Liver (tissue), 9 donors: Measurements from ENCODE around the gene ATG2B. TPM values are rescaled to one million over a fixed set of nuclear protein-coding genes. Genes with fewer than 3 reads are reported as not detected.

Source experiments
- DNase-seq: peaks from one replicate; pipeline ENCODE4 v3.0.0-alpha.2; 2017; ENCODE audit warnings: low spot score
- H3K27ac ChIP-seq, 2 donors: one replicate each; pipeline ENCODE4 v1.7.0; 2013; ENCODE audit warnings: inconsistent platforms in 2 of 2, low read length in 2 of 2, control low read depth in 1 of 2, low read depth in 1 of 2, mild to moderate bottlenecking in 1 of 2
- H3K27me3 ChIP-seq, 4 donors: one replicate each; pipeline versions ENCODE4 v1.6.1 to v1.7.0; 2013; ENCODE audit warnings: low read length in 3 of 4, inconsistent platforms in 1 of 4, mild to moderate bottlenecking in 1 of 4, moderate library complexity in 1 of 4; ENCODE audit not compliant: control insufficient read depth in 4 of 4, insufficient read depth in 4 of 4
- H3K36me3 ChIP-seq, 4 donors: one replicate each; pipeline versions ENCODE4 v1.6.1 to v1.7.0; 2013; ENCODE audit warnings: low read length in 3 of 4, mild to moderate bottlenecking in 3 of 4, low read depth in 1 of 4, moderate library complexity in 1 of 4; ENCODE audit not compliant: control insufficient read depth in 4 of 4, insufficient read depth in 3 of 4
- H3K4me1 ChIP-seq, 4 donors: one replicate each; pipeline versions ENCODE4 v1.6.1 to v1.7.0; 2013; ENCODE audit warnings: low read length in 3 of 4, mild to moderate bottlenecking in 3 of 4, moderate library complexity in 1 of 4; ENCODE audit not compliant: control insufficient read depth in 4 of 4, insufficient read depth in 4 of 4
- H3K4me3 ChIP-seq, 3 donors: one replicate each; pipeline versions ENCODE4 v1.6.1 to v1.7.0; 2013; ENCODE audit warnings: low read length in 3 of 3, control low read depth in 1 of 3, low read depth in 1 of 3, mild to moderate bottlenecking in 1 of 3
- H3K9ac ChIP-seq, 2 donors: one replicate each; pipeline ENCODE4 v1.7.0; 2013; ENCODE audit warnings: low read length in 2 of 2, mild to moderate bottlenecking in 2 of 2, moderate library complexity in 2 of 2, control low read depth in 1 of 2, low read depth in 1 of 2
- H3K9me3 ChIP-seq, 4 donors: one replicate each; pipeline versions ENCODE4 v1.6.1 to v1.7.0; 2013; ENCODE audit warnings: low read length in 3 of 4; ENCODE audit not compliant: control insufficient read depth in 4 of 4
- EGR1 ChIP-seq, 2 donors: IDR thresholded peaks; 2 replicates each; pipeline ENCODE4 v1.6.1; 2016 to 2018; ENCODE audit warnings: antibody characterized with exemption in 2 of 2, low read depth in 2 of 2
- FOXA1 ChIP-seq: IDR thresholded peaks from 2 replicates; pipeline ENCODE4 v1.6.1; 2016; ENCODE audit warnings: antibody characterized with exemption
- FOXA2 ChIP-seq: IDR thresholded peaks from 2 replicates; pipeline ENCODE4 v1.6.1; 2016; ENCODE audit warnings: antibody characterized with exemption
- GABPA ChIP-seq, 2 donors: IDR thresholded peaks in 1 of 2; conservative IDR thresholded peaks in 1 of 2; 2 replicates each; pipeline ENCODE4 v1.6.1; 2016; ENCODE audit warnings: antibody characterized with exemption in 2 of 2, mild to moderate bottlenecking in 1 of 2, moderate library complexity in 1 of 2
- HNF4A ChIP-seq, 2 donors: conservative IDR thresholded peaks; 2 replicates each; pipeline ENCODE4 v1.6.1; 2016; ENCODE audit warnings: antibody characterized with exemption in 2 of 2, mild to moderate bottlenecking in 2 of 2
- HNF4G ChIP-seq: IDR thresholded peaks from 2 replicates; pipeline ENCODE4 v1.6.1; 2016; ENCODE audit warnings: antibody characterized with exemption
- JUND ChIP-seq, 2 donors: IDR thresholded peaks; 2 replicates each; pipeline ENCODE4 v1.6.1; 2016; ENCODE audit warnings: antibody characterized with exemption in 2 of 2
- NR2F2 ChIP-seq: IDR thresholded peaks from 2 replicates; pipeline ENCODE4 v1.6.1; 2016; ENCODE audit warnings: antibody characterized with exemption
- RAD21 ChIP-seq, 2 donors: IDR thresholded peaks; 2 replicates each; pipeline ENCODE4 v1.6.1; 2016; ENCODE audit warnings: antibody characterized with exemption in 2 of 2, mild to moderate bottlenecking in 2 of 2
- RXRA ChIP-seq, 2 donors: IDR thresholded peaks; 2 replicates each; pipeline ENCODE4 v1.6.1; 2017 to 2018; ENCODE audit warnings: antibody characterized with exemption in 2 of 2, mild to moderate bottlenecking in 1 of 2
- SP1 ChIP-seq: IDR thresholded peaks from 2 replicates; pipeline ENCODE4 v1.6.1; 2018; ENCODE audit warnings: antibody characterized with exemption, mild to moderate bottlenecking
- TAF1 ChIP-seq: conservative IDR thresholded peaks from 2 replicates; pipeline ENCODE4 v1.6.1; 2016; ENCODE audit warnings: antibody characterized with exemption, mild to moderate bottlenecking
- YY1 ChIP-seq: IDR thresholded peaks from 2 replicates; pipeline ENCODE4 v1.6.1; 2016; ENCODE audit warnings: antibody characterized with exemption, mild to moderate bottlenecking
- WGBS: extraction: QIAGEN DNeasy Blood & Tissue Kit; methylation state at CpG from one replicate; pipeline ENCODE4 v1.1.7; 2013; 5-methylcytosine and 5-hydroxymethylcytosine counted together
- polyA plus RNA-seq, 2 donors: library from polyadenylated mRNA; stranded (reverse) in 1 of 2; unstranded in 1 of 2; fragments of 200-250 nt in 1 of 2; fragments of >200 nt in 1 of 2; fragmentation: Nextera tagmentation in 1 of 2; extraction: Ambion mirVana in 1 of 2; gene quantifications; one replicate each; pipeline versions ENCODE4 v1.2.1 to v1.2.3, GENCODE V29; 2013 to 2015
- total RNA-seq, 2 donors: library from RNA; depleted of rRNA; stranded (reverse); fragments of >200 nt; gene quantifications; one replicate each; pipeline ENCODE4 v1.2.3, GENCODE V29; 2014
- TF ChIP-seq, protein P1 (sequence below): IDR thresholded peaks from 2 replicates; pipeline ENCODE4 v1.6.1; 2016; ENCODE audit warnings: antibody characterized with exemption
- TF ChIP-seq, protein P2 (sequence below): IDR thresholded peaks from 2 replicates; pipeline ENCODE4 v1.6.1; 2016; ENCODE audit warnings: antibody characterized with exemption, mild to moderate bottlenecking
- TF ChIP-seq, protein P3 (sequence below): IDR thresholded peaks from 2 replicates; pipeline ENCODE4 v1.6.1; 2016; ENCODE audit warnings: antibody characterized with exemption
- TF ChIP-seq, protein P4 (sequence below): IDR thresholded peaks from 2 replicates; pipeline ENCODE4 v1.6.1; 2016; ENCODE audit warnings: antibody characterized with exemption
- TF ChIP-seq, protein P5 (sequence below): fragments of 150-350 bp; IDR thresholded peaks from 2 replicates; pipeline ENCODE4 v1.5.1; 2017; ENCODE audit warnings: improper control_type of control experiment, low read depth, low read length; ENCODE audit not compliant: missing input control
- donor health status: healthy.
- donor health status: healthy.
- donor health status: healthy.
- donor health status: healthy.
- donor health status: healthy.

Gene ATG2B
- total and polyA plus RNA-seq, 4 donors: 4.7 to 36.0 (median 20.5) TPM

DNA sequence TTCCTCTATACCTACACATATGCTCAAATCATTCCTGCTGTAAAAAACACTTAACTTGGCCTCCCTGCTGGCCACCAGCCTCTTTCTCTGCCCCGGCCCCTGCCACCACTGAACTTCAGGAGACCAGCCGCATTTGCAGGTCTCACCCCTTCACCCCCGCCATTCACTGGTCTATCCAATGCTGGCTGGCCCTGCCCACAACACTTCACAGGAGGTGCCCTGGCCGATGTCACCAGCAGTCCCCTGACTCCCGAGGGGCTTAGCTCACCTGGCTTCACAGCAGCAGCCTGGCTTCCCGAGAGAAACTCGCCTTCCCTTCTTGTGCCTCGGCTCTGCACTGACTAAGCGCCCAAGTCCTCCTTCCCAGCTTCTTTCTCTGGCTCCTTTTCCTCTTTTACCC, 36.3 kb upstream of the ATG2B start:
- no peak overlapping the region for H3K4me3 ChIP-seq
- H3K36me3 ChIP-seq: no peaks in the 10 kb centered on the region
- 92% methylated on average over 9 of the region's 9 CpGs for WGBS
- TF ChIP-seq FOXA1 (no peak), SP1 (no peak), HNF4A (conservative IDR thresholded peaks at IDR 0.05) (no peak), FOXA2 (no peak), NR2F2 (no peak), HNF4G (no peak), EGR1 (IDR thresholded peaks at IDR 0.05; ENCODE audit: low read depth in 2 of 2) (no peak), YY1 (no peak), RAD21 (IDR thresholded peaks at IDR 0.05) (no peak), GABPA (IDR thresholded peaks at IDR 0.05 in 1 of 2, conservative IDR thresholded peaks at IDR 0.05 in 1 of 2) (no peak), JUND (IDR thresholded peaks at IDR 0.05) (no peak), RXRA (IDR thresholded peaks at IDR 0.05) (no peak), TAF1 (no peak)
- TF ChIP-seq, protein P1, sequence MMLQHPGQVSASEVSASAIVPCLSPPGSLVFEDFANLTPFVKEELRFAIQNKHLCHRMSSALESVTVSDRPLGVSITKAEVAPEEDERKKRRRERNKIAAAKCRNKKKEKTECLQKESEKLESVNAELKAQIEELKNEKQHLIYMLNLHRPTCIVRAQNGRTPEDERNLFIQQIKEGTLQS: no peak
- TF ChIP-seq, protein P2, sequence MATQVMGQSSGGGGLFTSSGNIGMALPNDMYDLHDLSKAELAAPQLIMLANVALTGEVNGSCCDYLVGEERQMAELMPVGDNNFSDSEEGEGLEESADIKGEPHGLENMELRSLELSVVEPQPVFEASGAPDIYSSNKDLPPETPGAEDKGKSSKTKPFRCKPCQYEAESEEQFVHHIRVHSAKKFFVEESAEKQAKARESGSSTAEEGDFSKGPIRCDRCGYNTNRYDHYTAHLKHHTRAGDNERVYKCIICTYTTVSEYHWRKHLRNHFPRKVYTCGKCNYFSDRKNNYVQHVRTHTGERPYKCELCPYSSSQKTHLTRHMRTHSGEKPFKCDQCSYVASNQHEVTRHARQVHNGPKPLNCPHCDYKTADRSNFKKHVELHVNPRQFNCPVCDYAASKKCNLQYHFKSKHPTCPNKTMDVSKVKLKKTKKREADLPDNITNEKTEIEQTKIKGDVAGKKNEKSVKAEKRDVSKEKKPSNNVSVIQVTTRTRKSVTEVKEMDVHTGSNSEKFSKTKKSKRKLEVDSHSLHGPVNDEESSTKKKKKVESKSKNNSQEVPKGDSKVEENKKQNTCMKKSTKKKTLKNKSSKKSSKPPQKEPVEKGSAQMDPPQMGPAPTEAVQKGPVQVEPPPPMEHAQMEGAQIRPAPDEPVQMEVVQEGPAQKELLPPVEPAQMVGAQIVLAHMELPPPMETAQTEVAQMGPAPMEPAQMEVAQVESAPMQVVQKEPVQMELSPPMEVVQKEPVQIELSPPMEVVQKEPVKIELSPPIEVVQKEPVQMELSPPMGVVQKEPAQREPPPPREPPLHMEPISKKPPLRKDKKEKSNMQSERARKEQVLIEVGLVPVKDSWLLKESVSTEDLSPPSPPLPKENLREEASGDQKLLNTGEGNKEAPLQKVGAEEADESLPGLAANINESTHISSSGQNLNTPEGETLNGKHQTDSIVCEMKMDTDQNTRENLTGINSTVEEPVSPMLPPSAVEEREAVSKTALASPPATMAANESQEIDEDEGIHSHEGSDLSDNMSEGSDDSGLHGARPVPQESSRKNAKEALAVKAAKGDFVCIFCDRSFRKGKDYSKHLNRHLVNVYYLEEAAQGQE: no peak
- TF ChIP-seq, protein P3, sequence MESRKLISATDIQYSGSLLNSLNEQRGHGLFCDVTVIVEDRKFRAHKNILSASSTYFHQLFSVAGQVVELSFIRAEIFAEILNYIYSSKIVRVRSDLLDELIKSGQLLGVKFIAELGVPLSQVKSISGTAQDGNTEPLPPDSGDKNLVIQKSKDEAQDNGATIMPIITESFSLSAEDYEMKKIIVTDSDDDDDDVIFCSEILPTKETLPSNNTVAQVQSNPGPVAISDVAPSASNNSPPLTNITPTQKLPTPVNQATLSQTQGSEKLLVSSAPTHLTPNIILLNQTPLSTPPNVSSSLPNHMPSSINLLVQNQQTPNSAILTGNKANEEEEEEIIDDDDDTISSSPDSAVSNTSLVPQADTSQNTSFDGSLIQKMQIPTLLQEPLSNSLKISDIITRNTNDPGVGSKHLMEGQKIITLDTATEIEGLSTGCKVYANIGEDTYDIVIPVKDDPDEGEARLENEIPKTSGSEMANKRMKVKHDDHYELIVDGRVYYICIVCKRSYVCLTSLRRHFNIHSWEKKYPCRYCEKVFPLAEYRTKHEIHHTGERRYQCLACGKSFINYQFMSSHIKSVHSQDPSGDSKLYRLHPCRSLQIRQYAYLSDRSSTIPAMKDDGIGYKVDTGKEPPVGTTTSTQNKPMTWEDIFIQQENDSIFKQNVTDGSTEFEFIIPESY: no peak
- TF ChIP-seq, protein P4, sequence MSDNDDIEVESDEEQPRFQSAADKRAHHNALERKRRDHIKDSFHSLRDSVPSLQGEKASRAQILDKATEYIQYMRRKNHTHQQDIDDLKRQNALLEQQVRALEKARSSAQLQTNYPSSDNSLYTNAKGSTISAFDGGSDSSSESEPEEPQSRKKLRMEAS: no peak
- TF ChIP-seq, protein P5, sequence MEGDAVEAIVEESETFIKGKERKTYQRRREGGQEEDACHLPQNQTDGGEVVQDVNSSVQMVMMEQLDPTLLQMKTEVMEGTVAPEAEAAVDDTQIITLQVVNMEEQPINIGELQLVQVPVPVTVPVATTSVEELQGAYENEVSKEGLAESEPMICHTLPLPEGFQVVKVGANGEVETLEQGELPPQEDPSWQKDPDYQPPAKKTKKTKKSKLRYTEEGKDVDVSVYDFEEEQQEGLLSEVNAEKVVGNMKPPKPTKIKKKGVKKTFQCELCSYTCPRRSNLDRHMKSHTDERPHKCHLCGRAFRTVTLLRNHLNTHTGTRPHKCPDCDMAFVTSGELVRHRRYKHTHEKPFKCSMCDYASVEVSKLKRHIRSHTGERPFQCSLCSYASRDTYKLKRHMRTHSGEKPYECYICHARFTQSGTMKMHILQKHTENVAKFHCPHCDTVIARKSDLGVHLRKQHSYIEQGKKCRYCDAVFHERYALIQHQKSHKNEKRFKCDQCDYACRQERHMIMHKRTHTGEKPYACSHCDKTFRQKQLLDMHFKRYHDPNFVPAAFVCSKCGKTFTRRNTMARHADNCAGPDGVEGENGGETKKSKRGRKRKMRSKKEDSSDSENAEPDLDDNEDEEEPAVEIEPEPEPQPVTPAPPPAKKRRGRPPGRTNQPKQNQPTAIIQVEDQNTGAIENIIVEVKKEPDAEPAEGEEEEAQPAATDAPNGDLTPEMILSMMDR: no peak
- no peak for DNase-seq
- no peak overlapping the region for H3K27ac ChIP-seq
- no peaks in the 10 kb centered on the region for H3K27me3 ChIP-seq
- H3K9ac ChIP-seq: no peak overlapping the region
- no peaks in the 10 kb centered on the region for H3K4me1 ChIP-seq
- no peaks in the 10 kb centered on the region for H3K9me3 ChIP-seq
